Hematopoietic multipotent progenitor cell treated with erythropoietin and hydrocortisone succinate and interleukin-3 and kit ligand, for 8 days (in vitro differentiated cells): ENCODE data around the gene PDIA2.
A peak's percentile ranks its signal among the peaks of the same experiment; 100 is the strongest.
"Not testable (repeated sequence)": the region's sequence is repeated elsewhere in the genome, so short reads cannot be mapped to it uniquely, and the experiment has no call there.

Source experiments
- DNase-seq: peaks from one replicate; pipeline ENCODE4 v3.0.0-alpha.2; 2015

Gene PDIA2

DNA sequence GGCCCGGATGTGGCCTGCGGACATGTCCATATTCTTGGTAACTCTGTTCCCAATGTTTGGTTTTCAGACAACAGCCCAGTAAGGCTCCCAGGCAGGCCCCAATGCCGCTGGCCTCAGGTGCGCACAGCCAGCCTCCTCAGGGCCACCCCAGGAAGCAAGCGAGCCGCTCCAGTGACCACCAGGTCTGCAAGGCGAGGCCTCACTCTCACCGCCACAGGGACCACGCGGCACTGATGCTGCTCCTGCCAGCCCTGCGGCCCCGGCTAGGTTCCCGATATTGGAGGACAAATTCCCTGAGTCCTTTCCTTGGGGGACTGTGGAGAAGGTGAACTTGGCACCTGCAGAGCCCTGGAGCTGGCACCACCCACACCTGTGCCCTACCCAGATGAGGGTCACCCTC is 19.0 kb downstream of the PDIA2 start:
- DNase-seq: no peak

DNA sequence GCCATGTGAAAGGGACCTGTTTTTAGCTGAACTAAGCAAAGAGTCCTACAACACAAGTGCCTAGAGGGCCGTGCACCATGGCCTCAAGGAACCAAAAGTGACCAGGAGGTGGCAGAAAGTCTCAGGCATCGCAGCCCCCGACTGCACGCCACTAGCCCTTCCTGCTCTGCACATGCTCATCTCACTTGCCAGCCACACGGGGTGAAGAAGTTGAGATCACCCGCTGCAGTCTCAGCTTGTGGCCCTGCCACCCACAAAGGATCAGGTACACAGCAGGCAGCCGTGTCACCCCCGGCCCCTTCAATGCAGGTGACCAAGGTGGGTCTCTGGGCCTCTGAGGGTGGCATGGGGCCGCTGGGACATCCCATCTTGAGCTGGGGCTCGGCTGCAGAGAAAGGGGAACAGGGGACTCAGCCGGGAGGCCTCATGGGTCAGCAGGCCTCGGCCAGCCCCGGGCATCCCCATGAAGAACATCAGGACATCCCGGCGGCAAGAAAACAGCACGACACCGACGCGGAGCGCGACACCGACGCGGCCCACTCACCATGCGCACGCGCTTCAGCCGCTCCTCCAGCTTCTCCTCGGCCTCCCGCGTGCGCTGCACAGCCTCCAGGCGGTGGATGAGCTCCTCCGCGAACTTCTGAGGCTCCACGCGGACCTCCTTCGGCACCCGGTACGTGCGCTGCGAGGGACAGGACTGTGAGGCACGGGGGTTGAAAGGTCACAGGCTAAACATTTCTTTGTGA is 21.0 kb downstream of the PDIA2 start:
- peak; percentile 48 for DNase-seq

DNA sequence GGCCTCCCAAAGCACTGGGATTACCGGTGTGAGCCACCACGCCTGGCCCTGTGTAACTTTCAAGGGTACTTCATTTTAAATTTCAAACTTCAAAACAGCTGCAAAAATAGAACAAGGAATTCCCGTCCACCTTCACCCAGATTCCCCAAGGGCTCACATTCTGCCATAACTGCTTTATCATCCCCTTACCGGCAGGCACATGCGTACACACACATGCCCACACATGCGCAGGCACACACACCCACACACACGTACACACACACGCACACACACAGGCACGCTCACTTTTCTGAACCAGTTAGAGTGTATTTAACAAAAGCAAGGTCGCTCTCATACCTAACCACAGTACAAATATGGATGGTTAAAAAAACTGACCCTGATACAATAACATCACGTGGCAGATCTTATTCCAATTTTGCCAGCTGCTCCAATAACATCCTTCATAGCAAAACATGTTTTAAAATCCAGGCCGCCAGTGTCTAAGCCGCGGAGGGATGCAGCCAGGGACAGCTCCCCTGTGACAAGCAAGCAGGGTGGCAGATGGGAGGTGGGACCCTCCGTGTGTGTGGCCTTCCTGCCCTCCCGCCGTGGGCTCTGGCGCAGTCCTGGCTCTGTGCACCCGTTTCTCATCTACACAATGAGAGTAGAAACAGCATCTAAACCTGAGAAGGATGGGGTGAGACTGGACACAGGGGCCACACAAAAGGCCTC is 23.1 kb downstream of the PDIA2 start:
- no peak for DNase-seq

DNA sequence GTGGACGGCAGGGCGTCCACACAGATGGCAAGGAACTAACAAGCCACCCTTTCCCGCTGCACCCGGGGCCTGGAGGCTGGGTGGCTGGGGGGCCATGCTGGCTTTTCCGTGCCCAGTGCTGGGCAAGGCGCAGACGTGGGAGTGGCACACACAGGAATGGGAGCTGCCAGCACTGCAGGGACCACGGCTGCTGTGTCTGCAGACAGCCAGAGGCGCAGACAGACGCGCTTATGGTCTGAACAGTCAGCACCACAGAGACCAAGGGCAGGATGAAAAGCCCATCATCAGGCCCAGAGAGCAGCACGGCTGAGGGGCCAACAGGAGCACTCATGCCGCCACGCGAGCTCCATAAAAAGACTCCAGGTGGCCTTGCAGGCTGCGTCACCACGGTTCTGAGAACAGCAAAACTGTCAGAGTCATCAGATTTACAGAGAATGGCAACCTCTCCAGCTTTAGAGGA is 24.0 kb downstream of the PDIA2 start:
- DNase-seq: no peak

DNA sequence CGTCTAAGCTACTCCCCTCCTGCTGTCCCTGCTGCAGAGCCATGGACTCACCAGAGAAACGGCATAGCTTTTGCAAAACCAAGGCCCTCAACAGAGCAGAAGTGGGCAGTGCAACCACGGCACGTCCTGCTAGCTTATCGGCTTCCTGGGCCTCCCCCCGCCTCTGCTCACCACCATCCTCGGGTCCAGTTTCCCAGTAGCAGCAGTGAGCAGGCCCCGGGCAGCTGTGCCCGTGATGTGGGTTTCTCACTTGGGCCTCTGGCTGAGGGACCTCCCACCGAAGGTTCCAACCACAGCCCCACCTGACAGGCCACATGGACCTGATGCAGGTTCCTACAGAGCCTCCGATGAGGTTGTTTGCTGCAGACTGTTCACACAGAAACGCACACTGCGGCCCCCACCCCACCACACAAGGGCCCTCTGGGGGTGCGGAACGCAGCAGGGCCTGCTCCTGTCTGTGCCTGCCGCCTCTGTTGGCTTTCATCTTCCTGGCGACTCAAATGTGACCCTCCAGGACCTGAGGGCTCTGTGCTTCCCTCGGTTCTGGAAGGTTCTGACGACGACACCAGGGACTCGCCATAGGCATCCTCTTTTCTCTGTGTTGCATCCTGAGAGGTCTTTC is 24.8 kb downstream of the PDIA2 start:
- no peak for DNase-seq

DNA sequence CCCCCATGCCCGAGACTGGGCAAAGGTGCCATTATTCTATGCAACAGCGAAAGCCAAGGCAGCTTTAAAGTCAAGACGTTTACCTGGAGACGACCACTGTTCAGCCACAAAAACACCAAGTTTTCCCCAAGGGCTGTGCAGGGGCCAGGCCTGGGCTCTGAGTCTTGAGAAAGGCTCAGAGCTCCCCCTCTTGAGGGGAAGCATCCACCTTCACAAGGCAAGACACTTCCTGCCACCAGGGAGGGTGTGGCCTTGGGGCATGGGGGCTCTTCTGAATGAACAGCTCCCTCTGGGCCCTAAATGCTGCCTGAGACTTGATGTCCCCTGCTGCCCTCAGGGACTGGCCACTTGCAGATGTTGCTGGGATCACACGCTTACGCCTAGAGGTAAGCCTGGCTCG is 26.5 kb downstream of the PDIA2 start:
- no peak for DNase-seq

DNA sequence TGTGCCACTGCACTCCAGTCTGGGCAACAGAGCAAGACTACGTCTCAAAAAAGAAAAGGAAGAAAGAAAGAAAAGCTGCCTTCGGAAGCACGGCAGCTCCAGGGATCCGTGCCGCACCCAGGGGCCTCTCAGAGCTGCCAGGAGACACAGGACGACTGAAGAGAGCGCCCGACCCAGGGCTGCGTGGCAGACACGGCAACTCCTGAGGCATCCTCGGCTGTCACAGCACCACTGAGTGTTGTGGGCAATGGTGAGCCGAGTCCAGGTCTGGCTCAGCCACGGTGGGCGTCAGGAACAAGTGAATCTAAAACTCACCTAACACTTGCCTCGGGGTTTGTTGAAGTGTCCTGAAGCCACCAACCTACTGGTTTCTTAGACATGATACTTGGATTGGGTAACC is 28.8 kb downstream of the PDIA2 start:
- DNase-seq: no peak

DNA sequence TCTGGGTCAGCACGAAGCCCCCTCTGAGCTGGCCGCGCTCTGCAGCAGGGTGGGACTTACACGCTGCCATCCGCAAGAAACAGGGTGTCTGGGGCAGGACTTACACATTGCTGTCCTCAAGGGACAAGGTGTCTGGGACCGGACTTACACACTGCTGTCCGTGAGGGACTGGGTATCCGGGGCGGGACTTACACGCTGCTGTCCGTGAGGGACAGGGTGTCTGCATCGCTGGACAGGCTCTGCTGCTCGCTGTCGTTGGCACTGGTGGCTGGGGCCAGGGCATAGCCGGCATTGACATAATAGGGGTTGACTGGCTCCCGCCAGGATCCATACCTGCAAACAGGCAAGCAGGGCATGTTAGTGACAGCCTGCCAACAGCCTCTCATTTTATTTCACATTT is 31.4 kb downstream of the PDIA2 start:
- no peak for DNase-seq

DNA sequence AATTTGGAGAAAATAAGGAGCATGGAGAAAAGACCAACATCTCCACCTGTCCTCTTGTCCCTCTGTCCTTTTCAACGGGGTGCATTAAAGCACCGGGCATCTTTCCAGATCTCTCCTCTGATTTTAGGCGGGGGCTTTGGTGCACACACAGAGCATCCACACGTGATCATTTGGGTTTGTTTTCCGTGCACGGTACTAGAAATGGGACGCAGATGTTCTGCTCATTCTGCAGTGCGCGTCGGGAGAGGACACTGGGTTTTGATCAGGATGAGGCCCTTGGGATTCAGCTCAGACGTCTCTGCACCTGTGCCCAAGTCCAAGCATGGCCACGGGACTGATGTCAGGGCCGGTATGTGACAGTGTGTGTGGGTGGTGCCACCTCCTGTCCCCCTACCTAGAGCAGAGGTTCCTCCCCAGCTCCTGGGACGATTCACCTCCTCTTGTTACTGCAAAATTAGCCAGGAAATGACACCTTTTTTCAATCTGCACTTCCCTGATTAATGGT is 31.9 kb downstream of the PDIA2 start:
- DNase-seq: no peak

DNA sequence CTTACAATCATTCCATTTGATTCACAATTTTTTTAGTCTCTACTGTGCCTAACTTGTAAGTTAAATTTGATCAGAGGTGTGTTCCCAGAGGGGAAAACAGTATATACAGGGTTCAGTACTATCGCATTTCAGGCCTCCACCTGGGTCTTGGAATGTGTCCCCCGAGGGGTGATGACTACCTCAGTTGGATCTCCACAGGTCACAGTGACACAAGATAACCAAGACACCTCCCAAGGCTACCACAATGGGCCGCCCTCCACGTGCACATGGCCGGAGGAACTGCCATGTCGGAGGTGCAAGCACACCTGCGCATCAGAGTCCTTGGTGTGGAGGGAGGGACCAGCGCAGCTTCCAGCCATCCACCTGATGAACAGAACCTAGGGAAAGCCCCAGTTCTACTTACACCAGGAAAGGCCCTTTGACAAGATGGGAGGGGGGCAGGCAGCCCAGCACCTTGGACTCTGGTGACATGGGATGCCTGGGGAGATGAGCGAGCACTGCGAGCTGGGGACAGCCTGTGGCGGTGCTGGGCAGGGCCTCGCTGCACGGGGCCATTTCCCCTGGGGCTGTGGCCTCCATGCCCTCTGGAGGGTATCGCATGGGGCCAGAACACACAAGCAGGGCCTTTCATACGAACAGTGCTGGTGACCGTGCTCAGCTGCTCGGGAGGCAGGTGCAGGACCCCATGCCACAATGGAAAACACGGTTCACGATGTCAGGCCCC is 33.9 kb downstream of the PDIA2 start:
- DNase-seq: no peak

DNA sequence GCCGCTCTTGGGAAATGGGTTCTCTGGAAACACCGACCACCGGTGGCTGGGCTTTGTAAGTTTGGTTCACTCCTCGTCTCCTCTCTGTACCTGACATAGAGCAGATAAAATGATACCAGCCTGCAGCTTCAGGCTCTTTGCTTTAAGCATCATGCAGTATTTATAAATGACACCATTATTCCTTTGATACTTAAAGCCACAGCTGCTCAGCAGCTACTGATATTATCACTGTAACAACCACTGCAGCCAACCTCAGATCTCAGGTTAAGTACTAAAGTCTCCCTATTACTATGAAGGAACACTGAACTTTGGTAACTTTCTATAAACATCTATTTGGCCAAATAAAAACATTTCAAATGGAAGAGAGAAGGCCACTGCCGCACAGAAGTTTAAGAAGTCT is 34.6 kb downstream of the PDIA2 start:
- DNase-seq: no peak

DNA sequence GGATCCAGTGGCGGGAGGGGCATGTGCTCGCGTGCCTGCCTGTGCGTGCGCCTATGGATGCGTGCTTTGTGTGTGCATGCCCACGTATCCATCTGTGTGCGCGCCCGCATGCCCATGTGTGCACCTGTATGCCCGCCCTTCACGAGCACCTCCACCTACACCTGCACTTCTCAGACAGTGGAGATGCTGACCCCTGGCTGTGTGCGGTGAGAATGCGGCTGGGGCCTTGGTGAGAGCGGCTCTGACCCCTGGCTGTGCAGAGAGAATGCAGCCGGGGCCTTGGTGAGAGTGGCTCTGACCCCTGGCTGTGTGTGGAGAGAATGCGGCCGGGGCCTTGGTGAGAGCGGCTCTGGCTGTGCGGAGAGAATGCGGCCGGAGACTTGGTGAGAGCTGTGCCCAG is 35.7 kb downstream of the PDIA2 start:
- DNase-seq: no peak

DNA sequence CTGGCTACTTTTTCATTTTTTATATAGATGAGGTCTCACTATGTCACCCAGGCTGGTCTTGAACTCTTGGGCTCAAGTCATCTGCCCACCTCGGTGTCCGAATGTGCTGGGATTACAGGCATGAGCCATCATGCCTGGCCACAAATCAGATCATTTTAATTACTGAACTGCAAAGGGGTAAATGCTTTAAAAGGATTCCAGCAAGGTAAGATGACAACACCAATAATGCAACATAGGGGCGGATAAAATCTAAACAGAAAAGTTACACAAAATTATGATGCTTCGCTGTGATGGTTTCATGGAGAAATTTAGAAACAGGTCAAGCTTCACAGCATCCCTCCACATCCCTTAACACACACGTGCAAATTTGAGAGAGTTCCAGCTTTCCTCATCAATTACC is 37.2 kb downstream of the PDIA2 start:
- no peak for DNase-seq

DNA sequence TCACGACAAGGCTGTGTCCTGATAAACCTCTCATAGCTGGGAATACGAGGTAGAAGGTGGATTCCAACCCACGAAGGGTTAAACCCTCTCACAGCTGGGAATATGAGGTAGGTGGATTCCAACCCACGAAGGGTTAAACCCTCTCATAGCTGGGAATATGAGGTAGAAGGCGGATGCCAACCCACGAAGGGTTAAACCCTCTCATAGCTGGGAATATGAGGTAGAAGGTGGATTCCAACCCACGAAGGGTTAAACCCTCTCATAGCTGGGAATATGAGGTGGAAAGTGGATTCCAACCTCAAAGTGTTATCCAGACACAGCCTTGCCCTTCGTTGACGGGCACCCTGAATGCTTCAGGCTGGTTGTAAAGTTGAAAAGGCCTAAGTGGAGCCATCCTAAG is 38.6 kb downstream of the PDIA2 start:
- no peak for DNase-seq

DNA sequence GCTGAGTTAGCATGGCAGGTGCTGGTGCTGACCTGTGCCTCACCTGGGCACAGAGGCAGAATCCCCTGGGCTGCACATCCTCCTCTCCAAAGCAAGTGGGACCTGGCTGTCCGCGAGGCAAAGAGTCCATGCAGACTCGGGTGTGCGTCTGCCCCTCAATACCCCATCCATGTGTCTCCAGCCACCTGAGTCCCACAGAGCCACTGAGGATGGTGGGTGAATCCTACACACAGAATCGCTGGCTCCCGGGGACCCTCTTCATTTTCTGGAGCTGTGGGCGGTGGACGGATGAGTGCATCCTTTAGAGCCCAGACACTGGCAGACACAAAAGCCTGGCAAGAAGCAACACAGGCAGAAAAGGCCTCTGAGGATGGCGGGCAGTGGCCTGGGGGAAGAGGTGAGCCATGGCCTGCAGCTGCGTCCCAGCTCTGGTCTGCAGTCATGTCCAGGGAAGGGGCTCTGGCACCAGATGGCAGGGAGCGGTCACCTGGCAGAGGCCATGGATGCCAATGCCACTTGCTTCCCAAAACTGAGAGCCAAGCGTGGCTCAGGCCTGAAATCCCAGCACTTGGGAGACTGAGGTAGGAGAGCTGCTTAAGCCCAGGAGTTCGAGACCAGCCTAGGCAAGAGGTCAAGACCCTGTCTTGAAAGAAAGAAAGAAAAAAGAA is 39.6 kb downstream of the PDIA2 start:
- no peak for DNase-seq

DNA sequence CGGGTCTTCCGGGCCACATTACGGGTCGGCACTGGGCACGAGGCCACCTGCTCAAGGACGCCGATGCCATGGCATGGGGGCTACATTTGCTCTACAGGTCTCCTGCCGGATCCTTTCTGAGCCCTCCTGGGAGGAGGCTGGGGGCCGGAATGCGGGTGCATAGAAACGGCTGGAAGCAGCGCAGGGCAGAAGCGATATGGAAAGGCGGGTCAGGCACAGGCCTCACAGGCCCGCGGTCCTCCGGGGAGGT is 41.2 kb downstream of the PDIA2 start:
- no peak for DNase-seq

DNA sequence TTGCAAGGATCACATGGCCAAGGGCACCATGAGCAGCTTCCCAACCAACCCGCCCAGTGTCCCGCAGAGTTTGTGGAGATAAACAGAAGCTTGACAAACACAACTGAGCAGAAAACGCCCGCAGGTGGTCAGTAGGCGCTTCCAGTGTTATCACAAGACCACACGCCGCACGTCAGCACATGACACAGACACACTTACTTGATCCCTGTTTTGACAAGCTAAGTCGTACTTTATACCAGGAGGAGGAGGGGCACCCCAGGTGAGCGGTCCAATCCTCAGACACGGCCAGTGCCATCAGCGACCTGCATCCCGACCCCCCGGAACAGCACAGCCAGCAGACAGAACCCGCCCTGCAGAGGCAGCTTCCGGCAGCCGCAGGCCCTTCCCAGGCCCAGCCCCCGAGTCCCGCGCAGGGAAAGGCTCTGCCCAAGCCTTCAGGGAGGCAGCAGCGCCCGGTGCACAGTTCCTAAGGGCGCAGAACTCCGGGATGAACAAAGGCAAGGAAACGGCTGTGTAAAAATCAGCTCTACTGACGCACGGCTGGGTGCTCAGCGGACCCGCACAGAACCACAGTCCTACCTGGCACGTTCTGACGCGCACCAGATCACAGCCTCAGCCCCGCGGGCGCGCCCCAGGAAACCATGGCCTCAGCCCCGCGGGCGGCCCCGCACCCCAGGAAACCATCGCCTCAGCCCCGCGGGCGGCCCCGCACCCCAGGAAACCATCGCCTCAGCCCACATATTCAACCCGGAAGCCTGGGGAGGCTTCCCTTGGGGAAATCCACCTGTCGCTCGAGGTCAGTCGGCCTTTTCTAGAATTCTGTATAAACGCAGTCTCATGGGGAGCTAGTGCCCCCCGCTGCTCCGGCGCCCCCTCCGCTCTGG is 41.7 kb downstream of the PDIA2 start:
- DNase-seq: peak; percentile 97

DNA sequence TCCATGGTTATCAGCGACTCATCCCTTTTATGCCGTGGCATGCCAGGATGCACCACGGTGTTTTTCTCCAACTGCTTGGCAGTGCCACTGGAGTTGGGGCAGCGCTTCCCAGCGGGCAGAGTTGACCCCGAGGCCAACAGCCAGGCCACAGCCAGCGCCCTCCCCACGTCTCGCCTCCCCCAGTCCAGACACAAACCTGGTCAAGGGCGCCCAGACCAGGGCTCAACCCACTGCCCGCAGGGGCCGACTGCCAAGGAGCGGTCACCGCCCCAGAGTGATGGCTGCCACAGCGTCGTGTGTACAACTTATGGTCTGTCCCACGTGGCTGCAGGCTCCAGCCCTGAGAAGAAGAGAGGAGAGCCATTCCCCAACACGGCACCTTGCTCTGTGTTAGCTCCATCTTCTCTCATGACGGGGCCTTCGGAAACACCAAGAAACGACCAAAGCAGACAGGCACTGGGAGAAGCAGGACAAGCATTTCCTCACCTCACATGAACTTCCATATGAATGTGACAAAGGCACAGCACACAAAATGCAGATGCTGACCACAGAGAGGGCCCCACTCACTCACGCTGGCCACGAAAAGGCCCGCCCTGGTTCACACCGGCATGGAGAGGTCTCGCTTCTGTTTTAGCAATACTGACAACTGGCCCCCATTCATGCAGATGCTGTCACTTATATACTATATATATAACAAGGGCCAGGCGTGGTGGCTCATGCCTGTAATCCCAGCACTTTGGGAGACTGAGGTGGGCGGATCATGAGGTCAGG is 42.6 kb downstream of the PDIA2 start:
- no peak for DNase-seq

DNA sequence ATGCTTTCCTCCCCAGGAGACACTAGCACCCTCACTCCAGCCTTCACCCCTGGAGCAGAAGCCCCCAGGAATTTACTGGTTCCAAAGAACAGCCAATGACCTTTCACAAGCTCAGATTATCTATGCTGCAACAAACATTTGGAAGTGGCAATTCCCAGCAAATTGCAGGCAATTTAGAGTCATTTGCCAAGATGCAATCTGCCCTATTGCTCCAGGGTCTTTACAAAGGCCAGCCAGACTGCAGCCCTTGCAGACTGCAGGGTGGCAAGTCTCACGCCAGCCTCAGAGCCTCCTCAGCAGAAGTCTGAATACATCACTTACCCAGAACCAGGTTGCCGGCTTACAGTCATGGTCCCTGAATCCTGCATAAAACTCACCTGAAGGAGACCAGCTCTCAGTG is 47.8 kb downstream of the PDIA2 start:
- DNase-seq: no peak

DNA sequence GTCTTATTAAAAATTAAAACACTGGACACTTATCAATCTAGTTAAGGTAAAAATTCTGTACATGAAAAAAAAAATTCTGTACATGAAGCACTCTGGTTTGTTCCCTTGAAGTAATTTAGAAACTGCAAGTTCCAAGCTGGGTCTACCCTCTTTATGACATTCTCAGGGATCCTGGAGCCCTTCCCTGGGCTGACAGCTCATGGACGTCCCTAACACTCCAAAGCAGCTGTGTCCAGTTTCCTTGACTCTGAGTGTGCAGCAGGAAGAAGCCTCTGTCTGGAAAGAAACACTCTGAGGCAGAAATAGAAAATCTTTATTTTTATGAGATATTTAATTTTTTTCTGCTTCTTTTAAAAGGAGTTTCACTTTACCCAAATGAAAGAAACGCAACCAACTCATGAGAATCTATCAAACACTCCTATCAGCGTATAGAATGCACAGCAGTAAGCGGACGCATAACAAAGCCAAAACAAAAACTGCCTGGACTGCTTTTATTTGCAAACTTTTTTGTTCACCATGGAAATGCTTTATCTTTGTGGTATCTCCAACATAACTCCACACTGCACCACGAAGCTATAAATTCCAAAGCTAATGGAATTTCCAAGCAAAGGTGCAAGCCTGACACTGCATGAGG is 48.3 kb downstream of the PDIA2 start:
- DNase-seq: not testable (repeated sequence)
